CD14-positive monocyte (primary cell): Measurements from ENCODE around the gene HORMAD2. TPM values are rescaled to one million over a fixed set of nuclear protein-coding genes. Genes with fewer than 3 reads are reported as not detected.

Experiments used
- DNase-seq, 3 donors: peaks; one replicate each; pipeline ENCODE4 v3.0.0-alpha.2; 2011 to 2022
- H2AFZ ChIP-seq: 2 replicates; pipeline ENCODE4 v1.6.0; 2012; ENCODE audit warnings: mild to moderate bottlenecking, low read depth, low read length, inconsistent platforms; ENCODE audit not compliant: insufficient read depth, poor library complexity, severe bottlenecking
- H3K27ac ChIP-seq, 2 donors: 1 replicate in 1 of 2; 2 replicates in 1 of 2; pipeline ENCODE4 v1.5.1; 2012 to 2013; ENCODE audit warnings: low read length in 2 of 2, control low read depth in 1 of 2, inconsistent platforms in 1 of 2, low read depth in 1 of 2, mild to moderate bottlenecking in 1 of 2
- H3K27me3 ChIP-seq, 2 donors: one replicate each; pipeline versions ENCODE4 v1.6.0 to v1.6.1; 2011 to 2013; ENCODE audit warnings: low read length in 2 of 2; ENCODE audit not compliant: control insufficient read depth in 2 of 2, insufficient read depth in 2 of 2
- H3K36me3 ChIP-seq, 2 donors: replicated peaks in 1 of 2; 1 replicate in 1 of 2; 2 replicates in 1 of 2; pipeline versions ENCODE4 v1.5.1 to v1.6.1; 2012 to 2013; ENCODE audit warnings: low read length in 2 of 2, control low read depth in 1 of 2, inconsistent platforms in 1 of 2, mild to moderate bottlenecking in 1 of 2; ENCODE audit not compliant: insufficient read depth in 2 of 2, control insufficient read depth in 1 of 2
- H3K4me1 ChIP-seq, 2 donors: 1 replicate in 1 of 2; 2 replicates in 1 of 2; pipeline versions ENCODE4 v1.5.1 to v1.6.1; 2012 to 2013; ENCODE audit warnings: low read length in 2 of 2, control low read depth in 1 of 2, inconsistent platforms in 1 of 2, mild to moderate bottlenecking in 1 of 2, moderate library complexity in 1 of 2; ENCODE audit not compliant: insufficient read depth in 2 of 2, control insufficient read depth in 1 of 2
- H3K4me2 ChIP-seq: replicated peaks from 2 replicates; pipeline ENCODE3; 2012; ENCODE audit warnings: low read length, moderate library complexity, mild to moderate bottlenecking; ENCODE audit not compliant: poor library complexity, severe bottlenecking; ENCODE audit errors: extremely low read depth
- H3K4me3 ChIP-seq, 3 experiments: fragments of 200-600 bp in 1 of 3; sonication (generic) in 1 of 3; replicated peaks in 1 of 3; 1 replicate in 2 of 3; 2 replicates in 1 of 3; pipeline ENCODE4 v1.5.1; 2011 to 2013; ENCODE audit warnings: low read length in 3 of 3, mild to moderate bottlenecking in 3 of 3, control low read depth in 2 of 3, low read depth in 2 of 3, inconsistent platforms in 1 of 3, moderate library complexity in 1 of 3
- H3K79me2 ChIP-seq: 2 replicates; pipeline ENCODE4 v1.6.0; 2012; ENCODE audit warnings: mild to moderate bottlenecking, control low read depth, inconsistent platforms, low read length, moderate library complexity; ENCODE audit not compliant: insufficient read depth
- H3K9ac ChIP-seq: 2 replicates; pipeline ENCODE4 v1.6.0; 2017; ENCODE audit warnings: low read length, mild to moderate bottlenecking; ENCODE audit not compliant: insufficient read depth, poor library complexity, severe bottlenecking
- H3K9me3 ChIP-seq, 2 donors: replicated peaks in 1 of 2; 1 replicate in 1 of 2; 2 replicates in 1 of 2; pipeline versions ENCODE4 v1.5.1 to v1.6.1; 2012 to 2013; ENCODE audit warnings: low read length in 2 of 2, control low read depth in 1 of 2; ENCODE audit not compliant: control insufficient read depth in 1 of 2, insufficient read depth in 1 of 2
- H4K20me1 ChIP-seq: 2 replicates; pipeline ENCODE4 v1.6.0; 2012; ENCODE audit warnings: mild to moderate bottlenecking, low read length, control low read depth, moderate library complexity; ENCODE audit not compliant: insufficient read depth
- H3K27ac Mint-ChIP-seq, 7 donors: one replicate each; pipeline ENCODE4 v1.8.0; 2020; ENCODE audit warnings: mild to moderate bottlenecking in 7 of 7, mixed read lengths in 7 of 7, moderate library complexity in 6 of 7, inconsistent platforms in 2 of 7
- H3K27me3 Mint-ChIP-seq, 3 donors: one replicate each; pipeline ENCODE4 v1.8.0; 2021 to 2022; ENCODE audit warnings: low read depth in 3 of 3, mild to moderate bottlenecking in 3 of 3, mixed read lengths in 3 of 3, moderate library complexity in 3 of 3, inconsistent platforms in 1 of 3
- H3K36me3 Mint-ChIP-seq, 2 donors: one replicate each; pipeline ENCODE4 v1.8.0; 2020; ENCODE audit warnings: mixed read lengths in 2 of 2, inconsistent platforms in 1 of 2, mild to moderate bottlenecking in 1 of 2
- H3K4me1 Mint-ChIP-seq: one replicate; pipeline ENCODE4 v1.8.0; 2020; ENCODE audit warnings: mild to moderate bottlenecking, mixed read lengths
- H3K4me3 Mint-ChIP-seq, 2 donors: one replicate each; pipeline ENCODE4 v1.8.0; 2020; ENCODE audit warnings: mild to moderate bottlenecking in 2 of 2, mixed read lengths in 2 of 2, moderate library complexity in 1 of 2
- H3K9me3 Mint-ChIP-seq, 7 donors: one replicate each; pipeline ENCODE4 v1.8.0; 2020 to 2022; ENCODE audit warnings: mixed read lengths in 7 of 7, mild to moderate bottlenecking in 6 of 7, moderate library complexity in 6 of 7, inconsistent platforms in 2 of 7
- WGBS: methylation state at CpG from one replicate; pipeline ENCODE4 v1.1.5; 2013; ENCODE audit warnings: missing lambda C conversion rate; ENCODE audit not compliant: insufficient coverage; 5-methylcytosine and 5-hydroxymethylcytosine counted together
- intact Hi-C, 2 donors: fragments of 100-400 bp; cut with micrococcal nuclease; formaldehyde crosslinking; loops; one replicate each; pipeline versions ENCODE4 v1.15.0 to v1.15.1; 2023
- polyA plus RNA-seq, 3 donors: library from polyadenylated mRNA; depleted of rRNA in 1 of 3; unstranded in 2 of 3; stranded (reverse) in 1 of 3; fragments of 300-500 nt in 2 of 3; fragments of >200 nt in 1 of 3; fragmentation: Illumina TruSeq in 2 of 3; gene quantifications; 1 replicate in 2 of 3; 2 replicates in 1 of 3; pipeline ENCODE4 v1.2.3, GENCODE V29; 2012 to 2021
- TF ChIP-seq, protein P1 (sequence below): fragments of 200-600 bp; IDR thresholded peaks from one replicate; pipeline ENCODE4 v1.8.0; 2022; ENCODE audit warnings: antibody characterized with exemption, mild to moderate bottlenecking

Gene HORMAD2
- polyA plus RNA-seq, 3 donors, result not detected

DNA sequence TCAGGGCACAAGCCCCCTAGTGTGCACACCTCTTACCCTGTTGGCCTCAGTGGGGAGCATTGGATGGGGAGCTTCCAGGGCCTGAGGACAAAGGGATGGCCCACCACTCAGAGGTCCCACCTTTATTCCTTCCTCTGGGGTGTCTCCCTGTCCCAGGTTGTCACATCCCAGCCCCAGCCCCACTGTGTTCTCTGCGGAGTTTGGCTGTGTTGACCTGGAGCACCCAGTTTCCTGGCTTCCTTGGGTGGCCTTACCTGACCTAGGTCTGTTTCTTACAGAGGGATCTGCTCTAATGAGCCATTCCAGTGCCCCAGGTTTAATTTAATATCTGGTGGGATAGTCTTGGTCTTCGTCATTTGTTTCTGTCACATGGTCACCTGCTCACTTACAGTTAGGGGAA lies 38.8 kb upstream of the HORMAD2 start:
- no peak overlapping the region for H2AFZ ChIP-seq
- peaks cover 0 to 2% (median 0%) of the 10 kb centered on the region in 7 donors for H3K9me3 Mint-ChIP-seq
- H4K20me1 ChIP-seq, result peaks cover 18% of the 10 kb centered on the region
- peaks cover 2 to 6% of the 10 kb centered on the region in 2 donors for H3K36me3 Mint-ChIP-seq
- H3K79me2 ChIP-seq, result no peaks in the 10 kb centered on the region
- no peaks in the 10 kb centered on the region for H3K9me3 ChIP-seq
- no peak overlapping the region for H3K4me3 Mint-ChIP-seq
- no peak overlapping the region for H3K4me3 ChIP-seq
- peaks cover 0 to 4% (median 3%) of the 10 kb centered on the region in 3 donors for H3K27me3 Mint-ChIP-seq
- H3K27ac ChIP-seq, result no peak overlapping the region
- peaks cover 0 to 11% of the 10 kb centered on the region in 2 donors for H3K36me3 ChIP-seq
- H3K27ac Mint-ChIP-seq, result no peak overlapping the region
- TF ChIP-seq, protein P1, sequence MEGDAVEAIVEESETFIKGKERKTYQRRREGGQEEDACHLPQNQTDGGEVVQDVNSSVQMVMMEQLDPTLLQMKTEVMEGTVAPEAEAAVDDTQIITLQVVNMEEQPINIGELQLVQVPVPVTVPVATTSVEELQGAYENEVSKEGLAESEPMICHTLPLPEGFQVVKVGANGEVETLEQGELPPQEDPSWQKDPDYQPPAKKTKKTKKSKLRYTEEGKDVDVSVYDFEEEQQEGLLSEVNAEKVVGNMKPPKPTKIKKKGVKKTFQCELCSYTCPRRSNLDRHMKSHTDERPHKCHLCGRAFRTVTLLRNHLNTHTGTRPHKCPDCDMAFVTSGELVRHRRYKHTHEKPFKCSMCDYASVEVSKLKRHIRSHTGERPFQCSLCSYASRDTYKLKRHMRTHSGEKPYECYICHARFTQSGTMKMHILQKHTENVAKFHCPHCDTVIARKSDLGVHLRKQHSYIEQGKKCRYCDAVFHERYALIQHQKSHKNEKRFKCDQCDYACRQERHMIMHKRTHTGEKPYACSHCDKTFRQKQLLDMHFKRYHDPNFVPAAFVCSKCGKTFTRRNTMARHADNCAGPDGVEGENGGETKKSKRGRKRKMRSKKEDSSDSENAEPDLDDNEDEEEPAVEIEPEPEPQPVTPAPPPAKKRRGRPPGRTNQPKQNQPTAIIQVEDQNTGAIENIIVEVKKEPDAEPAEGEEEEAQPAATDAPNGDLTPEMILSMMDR, result no peak
- WGBS, result 100% methylated on average over 2 of the region's 2 CpGs
- no peak for DNase-seq
- no peak overlapping the region for H3K4me2 ChIP-seq
- no peak overlapping the region for H3K9ac ChIP-seq
- peaks cover 7 to 10% of the 10 kb centered on the region in 2 donors for H3K4me1 ChIP-seq
- no peaks in the 10 kb centered on the region for H3K27me3 ChIP-seq
- peaks cover 12% of the 10 kb centered on the region for H3K4me1 Mint-ChIP-seq
- intact Hi-C loops, result no loop called here

DNA sequence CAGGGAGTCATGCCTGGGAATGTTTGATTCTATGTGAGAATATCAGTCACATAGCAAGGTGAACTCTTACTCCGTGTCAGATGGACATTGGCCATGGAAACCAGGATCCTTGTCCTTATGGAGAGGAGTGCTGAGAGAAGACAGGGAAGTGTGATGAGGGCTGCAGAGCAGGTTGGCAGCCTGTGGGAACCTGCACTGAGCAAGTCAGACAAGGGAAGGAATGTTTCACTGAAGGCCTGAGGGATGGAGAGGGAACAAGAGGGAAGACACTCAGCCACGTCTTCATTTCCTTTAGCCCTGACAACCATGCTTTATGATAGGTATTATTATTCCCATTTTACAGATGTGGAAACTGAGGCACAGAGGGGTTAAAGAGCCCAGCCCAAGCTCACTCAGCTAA lies 38.4 kb upstream of the HORMAD2 start:
- DNase-seq, result no peak
- Histone ChIP-seq H3K79me2 (no peaks in the 10 kb centered on the region), H3K27ac (no peak overlapping the region), H2AFZ (no peak overlapping the region), H4K20me1 (peaks cover 18% of the 10 kb centered on the region), H3K9ac (no peak overlapping the region), H3K9me3 (no peaks in the 10 kb centered on the region), H3K4me1 (peaks cover 8 to 10% of the 10 kb centered on the region in 2 donors), H3K4me2 (no peak overlapping the region), H3K36me3 (peaks cover 0 to 9% of the 10 kb centered on the region in 2 donors), H3K4me3 (no peak overlapping the region), H3K27me3 (no peaks in the 10 kb centered on the region)
- WGBS, result 100% methylated on average over 1 of the region's 2 CpGs
- Mint-ChIP-seq H3K36me3 (peaks cover 2 to 6% of the 10 kb centered on the region in 2 donors), H3K4me1 (peaks cover 15% of the 10 kb centered on the region), H3K27me3 (peaks cover 0 to 4% (median 3%) of the 10 kb centered on the region in 3 donors), H3K4me3 (no peak overlapping the region), H3K27ac (no peak overlapping the region), H3K9me3 (peaks cover 0 to 2% (median 0%) of the 10 kb centered on the region in 7 donors)
- intact Hi-C loops, result no loop called here
- TF ChIP-seq, protein P1, result no peak
